ENCODE data around the gene OR13C9. TPM values are rescaled to one million over a fixed set of nuclear protein-coding genes. Genes with fewer than 3 reads are reported as not detected.

Gene OR13C9, protein sequence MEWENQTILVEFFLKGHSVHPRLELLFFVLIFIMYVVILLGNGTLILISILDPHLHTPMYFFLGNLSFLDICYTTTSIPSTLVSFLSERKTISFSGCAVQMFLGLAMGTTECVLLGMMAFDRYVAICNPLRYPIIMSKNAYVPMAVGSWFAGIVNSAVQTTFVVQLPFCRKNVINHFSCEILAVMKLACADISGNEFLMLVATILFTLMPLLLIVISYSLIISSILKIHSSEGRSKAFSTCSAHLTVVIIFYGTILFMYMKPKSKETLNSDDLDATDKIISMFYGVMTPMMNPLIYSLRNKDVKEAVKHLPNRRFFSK
- not detected in 2 replicates for total RNA-seq

DNA sequence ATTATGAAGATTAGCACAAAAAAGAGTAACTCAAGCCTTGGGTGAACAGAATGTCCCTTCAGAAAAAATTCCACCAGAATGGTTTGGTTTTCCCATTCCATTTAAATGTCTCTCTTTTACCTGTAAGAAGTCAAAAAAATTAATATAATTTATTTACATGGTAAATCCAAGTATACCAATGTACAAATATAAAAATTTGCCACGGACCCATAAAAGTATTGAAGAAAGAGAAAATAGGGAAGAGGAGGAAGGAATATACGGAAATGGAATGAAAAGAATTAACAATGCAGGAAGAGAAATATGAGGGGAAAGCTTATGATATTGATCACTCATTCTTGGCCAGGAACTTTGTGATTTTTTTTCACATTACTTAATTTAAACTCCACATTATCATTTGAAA lies at the start of gene OR13C9:
TSS of gene OR13C9 (minus strand) at position 101 of the 400 bp plus-strand sequence. CDS start at position 101, 0 bp downstream.

DNA sequence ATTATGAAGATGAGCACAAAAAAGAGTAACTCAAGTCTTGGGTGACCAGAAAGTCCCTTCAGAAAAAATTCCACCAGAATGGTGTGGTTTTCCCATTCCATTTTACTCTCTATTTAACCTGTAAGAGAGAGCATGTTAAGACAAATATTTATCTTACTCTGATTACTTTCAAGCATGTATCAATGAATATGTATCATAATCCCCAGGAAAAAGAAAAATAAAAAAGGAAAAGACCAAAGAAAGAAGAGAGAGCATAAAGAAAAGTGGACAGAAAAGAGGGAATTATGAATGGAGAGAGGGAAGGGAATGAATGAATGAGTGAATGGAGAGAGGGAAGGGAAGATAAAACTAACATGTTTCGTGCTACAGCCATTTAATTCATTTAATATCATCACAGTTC lies 12.5 kb downstream of the OR13C9 start, which contains the start of gene OR13C2:
TSS of gene OR13C2 (minus strand) at position 101 of the 400 bp plus-strand sequence. CDS start at position 101, 0 bp downstream.

DNA sequence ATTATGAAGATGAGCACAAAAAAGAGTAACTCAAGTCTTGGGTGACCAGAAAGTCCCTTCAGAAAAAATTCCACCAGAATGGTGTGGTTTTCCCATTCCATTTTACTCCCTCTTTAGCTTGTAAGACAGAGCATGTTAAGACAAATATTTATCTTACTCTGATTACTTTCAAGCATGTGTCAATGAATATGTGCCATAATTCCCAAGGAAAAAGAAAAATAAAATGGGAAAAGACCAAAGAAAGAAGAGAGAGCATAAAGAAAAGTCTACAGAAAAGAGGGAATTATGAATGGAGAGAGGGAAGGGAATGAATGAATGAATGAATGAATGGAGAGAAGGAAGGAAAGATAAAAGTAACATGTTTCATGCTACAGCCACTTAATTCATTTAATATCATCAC lies 18.7 kb downstream of the OR13C9 start, which contains the start of gene OR13C5:
TSS of gene OR13C5 (minus strand) at position 101 of the 400 bp plus-strand sequence. CDS start at position 101, 0 bp downstream.

DNA sequence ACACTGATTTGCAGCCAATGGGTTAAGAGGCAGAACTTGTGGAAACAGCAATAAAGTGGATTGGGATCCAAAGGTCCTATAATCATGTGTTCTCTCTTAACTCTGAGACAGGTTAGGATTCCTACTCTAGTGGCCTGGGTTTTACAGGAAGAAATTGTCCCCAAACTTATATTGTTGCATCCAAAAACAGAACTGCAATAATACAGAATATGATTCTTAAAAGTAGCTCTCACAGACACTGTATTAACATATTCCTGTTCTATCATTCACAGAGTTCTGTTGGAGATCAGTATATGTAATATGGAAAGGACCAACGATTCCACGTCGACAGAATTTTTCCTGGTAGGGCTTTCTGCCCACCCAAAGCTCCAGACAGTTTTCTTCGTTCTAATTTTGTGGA lies 49.1 kb downstream of the OR13C9 start, which contains the start of gene OR13C8:
TSS of gene OR13C8 (plus strand) at position 301 of the 400 bp plus-strand sequence. CDS start at position 301, 0 bp downstream.

Other genes with a start within 250 kb of the OR13C9 start
- not detected in 2 replicates for gene OR13F1, start 113.9 kb downstream of the OR13C9 start, total RNA-seq
- not detected in 2 replicates for gene OR13C4, start 91.0 kb downstream of the OR13C9 start, total RNA-seq
- not detected in 2 replicates for gene OR13C3, start 81.3 kb downstream of the OR13C9 start, total RNA-seq
- gene OR13C8, start 49.0 kb downstream of the OR13C9 start, total RNA-seq: not detected in 2 replicates
- not detected in 2 replicates for gene OR13C5, start 18.8 kb downstream of the OR13C9 start, total RNA-seq
- not detected in 2 replicates for gene OR13C2, start 12.6 kb downstream of the OR13C9 start, total RNA-seq
- not detected in 2 replicates for gene OR13D1, start 76.3 kb upstream of the OR13C9 start, total RNA-seq
- 43.2 and 48.6 TPM in 2 replicates for gene NIPSNAP3A, start 129.5 kb upstream of the OR13C9 start, total RNA-seq
- 0.86 and 0.89 TPM in 2 replicates for gene NIPSNAP3B, start 145.9 kb upstream of the OR13C9 start, total RNA-seq